Natural killer cell treated with Interleukin-12 subunit alpha and Interleukin-12 subunit beta and Interleukin-15 and Interleukin-18, amount 100 ng/mL, for 72 hours (primary cell): ENCODE data around the gene GPR35. TPM values are rescaled to one million over a fixed set of nuclear protein-coding genes. Genes with fewer than 3 reads are reported as not detected.

ENCODE experiments used
- ATAC-seq, 2 donors: fragments of 150-1000 bp; cut with Tn5 transposase in 1 of 2; sonication (Bioruptor Pico), chemical (Tn5 transposase) in 1 of 2; 2 replicates each; pipeline ENCODE4 v1.10.0; 2021
- DNase-seq: peaks from one replicate; pipeline ENCODE4 v3.0.0; 2022; ENCODE audit warnings: low spot score
- H3K27ac Mint-ChIP-seq, 2 donors: 1 replicate in 1 of 2; 2 replicates in 1 of 2; pipeline ENCODE4 v1.8.0; 2022; ENCODE audit warnings: mixed read lengths in 2 of 2, mild to moderate bottlenecking in 1 of 2, moderate library complexity in 1 of 2
- H3K27me3 Mint-ChIP-seq, 2 donors: 1 replicate in 1 of 2; 2 replicates in 1 of 2; pipeline ENCODE4 v1.8.0; 2022; ENCODE audit warnings: mixed read lengths in 2 of 2
- H3K36me3 Mint-ChIP-seq: one replicate; pipeline ENCODE4 v1.8.0; 2022; ENCODE audit warnings: mixed read lengths
- H3K4me1 Mint-ChIP-seq, 2 donors: 1 replicate in 1 of 2; 2 replicates in 1 of 2; pipeline ENCODE4 v1.8.0; 2022; ENCODE audit warnings: low read depth in 2 of 2, mixed read lengths in 2 of 2, mild to moderate bottlenecking in 1 of 2
- H3K4me3 Mint-ChIP-seq: one replicate; pipeline ENCODE4 v1.8.0; 2022; ENCODE audit warnings: mixed read lengths
- H3K9me3 Mint-ChIP-seq: 2 replicates; pipeline ENCODE4 v1.8.0; 2022; ENCODE audit warnings: mixed read lengths
- total RNA-seq, 2 donors: library from RNA; stranded (reverse); gene quantifications; one replicate each; pipeline ENCODE4 v1.2.3, GENCODE V29; 2022

GPR35 gene
- total RNA-seq, 2 donors from 2014 or later, result 5.9 to 7.6 TPM

GRCh38 chr2:240602266-240603050 is 22.8 kb upstream of the GPR35 start:
- DNase-seq, result no peak
- H3K27ac Mint-ChIP-seq, result no peak overlapping the region
- no peak for ATAC-seq

GRCh38 chr2:240603081-240603835 is 22.0 kb upstream of the GPR35 start:
- H3K4me3 Mint-ChIP-seq, result no peak overlapping the region
- no peaks in the 10 kb centered on the region for H3K27me3 Mint-ChIP-seq
- DNase-seq (no peak), ATAC-seq (no peak)
- no peak overlapping the region for H3K27ac Mint-ChIP-seq
- no peaks in the 10 kb centered on the region for H3K36me3 Mint-ChIP-seq
- peaks cover 0 to 7% of the 10 kb centered on the region in 2 donors for H3K4me1 Mint-ChIP-seq
- no peaks in the 10 kb centered on the region for H3K9me3 Mint-ChIP-seq

More at GRCh38 chr2:240602266-240603050, 22.8 kb upstream of the GPR35 start:
- H3K9me3 Mint-ChIP-seq, result no peaks in the 10 kb centered on the region
- no peak overlapping the region for H3K4me3 Mint-ChIP-seq
- H3K4me1 Mint-ChIP-seq, result peaks cover 0 to 7% of the 10 kb centered on the region in 2 donors
- H3K36me3 Mint-ChIP-seq, result no peaks in the 10 kb centered on the region
- H3K27me3 Mint-ChIP-seq, result no peaks in the 10 kb centered on the region

- no peak overlapping the region for H3K4me3 Mint-ChIP-seq
- H3K36me3 Mint-ChIP-seq, result no peaks in the 10 kb centered on the region
- no peak for DNase-seq
- no peaks in the 10 kb centered on the region for H3K9me3 Mint-ChIP-seq
- H3K4me1 Mint-ChIP-seq, result peaks cover 0 to 7% of the 10 kb centered on the region in 2 donors
- H3K27ac Mint-ChIP-seq, result no peak overlapping the region
- H3K27me3 Mint-ChIP-seq, result no peaks in the 10 kb centered on the region
- ATAC-seq, result no peak
These were observed 21.4 kb upstream of the GPR35 start for GRCh38 chr2:240603846-240604245.

- peak; percentile 31 to 71 for ATAC-seq
These were observed 20.9 kb upstream of the GPR35 start for GRCh38 chr2:240604291-240604938.

GRCh38 chr2:240604939-240605716 is 20.2 kb upstream of the GPR35 start:
- ATAC-seq (no peak), DNase-seq (no peak)
- Mint-ChIP-seq H3K4me1 (peaks cover 0 to 7% of the 10 kb centered on the region in 2 donors), H3K36me3 (no peaks in the 10 kb centered on the region), H3K27me3 (no peaks in the 10 kb centered on the region), H3K27ac (peak overlapping the region in 1 of 2 donors; percentile 76), H3K4me3 (no peak overlapping the region), H3K9me3 (no peaks in the 10 kb centered on the region)

More at GRCh38 chr2:240604291-240604938, 20.9 kb upstream of the GPR35 start:
- peaks cover 0 to 7% of the 10 kb centered on the region in 2 donors for H3K4me1 Mint-ChIP-seq
- no peak overlapping the region for H3K4me3 Mint-ChIP-seq
- DNase-seq, result no peak
- no peaks in the 10 kb centered on the region for H3K9me3 Mint-ChIP-seq
- peak overlapping the region in 1 of 2 donors; percentile 76 for H3K27ac Mint-ChIP-seq
- no peaks in the 10 kb centered on the region for H3K36me3 Mint-ChIP-seq
- no peaks in the 10 kb centered on the region for H3K27me3 Mint-ChIP-seq

GRCh38 chr2:240605867-240606743 is 19.2 kb upstream of the GPR35 start:
- H3K4me3 Mint-ChIP-seq, result no peak overlapping the region
- H3K4me1 Mint-ChIP-seq, result peaks cover 0 to 8% of the 10 kb centered on the region in 2 donors
- H3K27ac Mint-ChIP-seq, result no peak overlapping the region
- H3K9me3 Mint-ChIP-seq, result no peaks in the 10 kb centered on the region
- ATAC-seq (no peak), DNase-seq (no peak)
- H3K27me3 Mint-ChIP-seq, result no peaks in the 10 kb centered on the region
- no peaks in the 10 kb centered on the region for H3K36me3 Mint-ChIP-seq

- ATAC-seq (peak; percentile 73 to 74), DNase-seq (peak; percentile 66)
- Mint-ChIP-seq H3K9me3 (no peaks in the 10 kb centered on the region), H3K36me3 (no peaks in the 10 kb centered on the region), H3K4me1 (peaks cover 0 to 18% of the 10 kb centered on the region in 2 donors), H3K4me3 (no peak overlapping the region), H3K27me3 (no peaks in the 10 kb centered on the region), H3K27ac (no peak overlapping the region)
These were observed 13.6 kb upstream of the GPR35 start for GRCh38 chr2:240611601-240612210.

- ATAC-seq, result no peak
- H3K27ac Mint-ChIP-seq, result no peak overlapping the region
- DNase-seq, result no peak
- H3K9me3 Mint-ChIP-seq, result peaks cover 3% of the 10 kb centered on the region
- no peak overlapping the region for H3K4me3 Mint-ChIP-seq
- H3K27me3 Mint-ChIP-seq, result no peaks in the 10 kb centered on the region
- no peaks in the 10 kb centered on the region for H3K36me3 Mint-ChIP-seq
- peaks cover 6 to 27% of the 10 kb centered on the region in 2 donors for H3K4me1 Mint-ChIP-seq
These were observed 11.5 kb upstream of the GPR35 start for GRCh38 chr2:240613781-240614180.

- no peak for ATAC-seq
- Mint-ChIP-seq H3K36me3 (no peaks in the 10 kb centered on the region), H3K27ac (no peak overlapping the region), H3K4me1 (peaks cover 7 to 33% of the 10 kb centered on the region in 2 donors), H3K4me3 (no peak overlapping the region), H3K27me3 (no peaks in the 10 kb centered on the region), H3K9me3 (peaks cover 3% of the 10 kb centered on the region)
- DNase-seq, result peak; percentile 38
These were observed 10.9 kb upstream of the GPR35 start for GRCh38 chr2:240614391-240614790.

- ATAC-seq, result no peak
- Mint-ChIP-seq H3K4me1 (peaks cover 12 to 38% of the 10 kb centered on the region in 2 donors), H3K9me3 (peaks cover 3% of the 10 kb centered on the region)
These were observed 9.9 kb upstream of the GPR35 start for GRCh38 chr2:240615396-240615795.

GRCh38 chr2:240615820-240616547 is 9.3 kb upstream of the GPR35 start:
- H3K4me1 Mint-ChIP-seq, result peaks cover 17 to 43% of the 10 kb centered on the region in 2 donors
- no peaks in the 10 kb centered on the region for H3K36me3 Mint-ChIP-seq
- no peak overlapping the region for H3K27ac Mint-ChIP-seq
- H3K9me3 Mint-ChIP-seq, result peaks cover 3% of the 10 kb centered on the region
- peak; percentile 38 for DNase-seq
- no peak overlapping the region for H3K4me3 Mint-ChIP-seq
- no peaks in the 10 kb centered on the region for H3K27me3 Mint-ChIP-seq
- ATAC-seq, result no peak

More at GRCh38 chr2:240615396-240615795, 9.9 kb upstream of the GPR35 start:
- H3K4me3 Mint-ChIP-seq, result no peak overlapping the region
- DNase-seq, result no peak
- no peak overlapping the region for H3K27ac Mint-ChIP-seq
- H3K36me3 Mint-ChIP-seq, result no peaks in the 10 kb centered on the region
- H3K27me3 Mint-ChIP-seq, result no peaks in the 10 kb centered on the region
